Measurements from ENCODE around the gene DISP3.

The DISP3 gene

GRCh38 chr1:11518016-11518701, 39.2 kb downstream of the DISP3 start:
- Histone ChIP-seq H3K79me2 (ENCODE audit: control insufficient read depth, low read length) (no peaks in the 10 kb centered on the region), H3K27ac (ENCODE audit: low read depth, low read length) (no peak overlapping the region), H3K4me2 (ENCODE audit: low read length) (no peak overlapping the region), H3K4me3 (ENCODE audit: low read length) (no peak overlapping the region), H3K9me3 (ENCODE audit: control insufficient read depth, insufficient read depth, low read length) (no peaks in the 10 kb centered on the region), H3K36me3 (ENCODE audit: control insufficient read depth, low read length) (no peaks in the 10 kb centered on the region), H3K4me1 (ENCODE audit: control insufficient read depth, low read length) (no peaks in the 10 kb centered on the region), H4K20me1 (ENCODE audit: control insufficient read depth, insufficient read depth, low read depth, low read length) (no peaks in the 10 kb centered on the region), H3K9me2 (replicated peaks; ENCODE audit: control insufficient read depth, low read length) (no peaks in the 10 kb centered on the region), H3K27me3 (ENCODE audit: control insufficient read depth, low read length) (no peaks in the 10 kb centered on the region), H3F3A (ENCODE audit: control insufficient read depth, insufficient read depth) (no peaks in the 10 kb centered on the region)
- TF ChIP-seq CTCF (IDR thresholded peaks at IDR 0.05; ENCODE audit: low read depth, low read length, poor library complexity, severe bottlenecking) (no peak), EZH2phosphoT487 (IDR thresholded peaks at IDR 0.05; ENCODE audit: borderline replicate concordance, low read length) (no peak)

- Histone ChIP-seq H3K9me3 (ENCODE audit: control insufficient read depth, insufficient read depth, low read length) (no peaks in the 10 kb centered on the region), H3K4me1 (ENCODE audit: control insufficient read depth, low read length) (no peaks in the 10 kb centered on the region), H3K4me2 (ENCODE audit: low read length) (no peak overlapping the region), H3K9me2 (replicated peaks; ENCODE audit: control insufficient read depth, low read length) (no peaks in the 10 kb centered on the region), H3K79me2 (ENCODE audit: control insufficient read depth, low read length) (no peaks in the 10 kb centered on the region), H3K27me3 (ENCODE audit: control insufficient read depth, low read length) (no peaks in the 10 kb centered on the region), H3K27ac (ENCODE audit: low read depth, low read length) (no peak overlapping the region), H4K20me1 (ENCODE audit: control insufficient read depth, insufficient read depth, low read depth, low read length) (no peaks in the 10 kb centered on the region), H3K36me3 (ENCODE audit: control insufficient read depth, low read length) (no peaks in the 10 kb centered on the region), H3F3A (ENCODE audit: control insufficient read depth, insufficient read depth) (no peaks in the 10 kb centered on the region), H3K4me3 (ENCODE audit: low read length) (no peak overlapping the region)
- no peak for TF ChIP-seq EZH2phosphoT487 (IDR thresholded peaks at IDR 0.05; ENCODE audit: borderline replicate concordance, low read length)
- no peak for TF ChIP-seq CTCF (IDR thresholded peaks at IDR 0.05; ENCODE audit: low read depth, low read length, poor library complexity, severe bottlenecking)
Measured at GRCh38 chr1:11518791-11519628, 40.1 kb downstream of the DISP3 start.

GRCh38 chr1:11519629-11520031, 40.7 kb downstream of the DISP3 start:
- H3F3A ChIP-seq (ENCODE audit: control insufficient read depth, insufficient read depth) = no peaks in the 10 kb centered on the region
- H3K79me2 ChIP-seq (ENCODE audit: control insufficient read depth, low read length) = no peaks in the 10 kb centered on the region
- no peak overlapping the region for H3K4me3 ChIP-seq (ENCODE audit: low read length)
- no peaks in the 10 kb centered on the region for H3K9me3 ChIP-seq (ENCODE audit: control insufficient read depth, insufficient read depth, low read length)
- H4K20me1 ChIP-seq (ENCODE audit: control insufficient read depth, insufficient read depth, low read depth, low read length) = no peaks in the 10 kb centered on the region
- H3K27me3 ChIP-seq (ENCODE audit: control insufficient read depth, low read length) = no peaks in the 10 kb centered on the region
- H3K27ac ChIP-seq (ENCODE audit: low read depth, low read length) = no peak overlapping the region
- no peak for TF ChIP-seq EZH2phosphoT487 (IDR thresholded peaks at IDR 0.05; ENCODE audit: borderline replicate concordance, low read length)
- no peak for TF ChIP-seq CTCF (IDR thresholded peaks at IDR 0.05; ENCODE audit: low read depth, low read length, poor library complexity, severe bottlenecking)
- no peaks in the 10 kb centered on the region for H3K4me1 ChIP-seq (ENCODE audit: control insufficient read depth, low read length)
- H3K36me3 ChIP-seq (ENCODE audit: control insufficient read depth, low read length) = no peaks in the 10 kb centered on the region
- no peak overlapping the region for H3K4me2 ChIP-seq (ENCODE audit: low read length)
- no peaks in the 10 kb centered on the region for H3K9me2 ChIP-seq (replicated peaks; ENCODE audit: control insufficient read depth, low read length)

Measured in DOHH2 (cell line).